PC-3 (cell line): ENCODE results near the gene STEAP4.

ENCODE experiments used
- EZH2 ChIP-seq: fragments of 300-600 bp; sonication (generic); IDR thresholded peaks from one replicate; pipeline ENCODE4 v1.6.1; 2017; ENCODE audit warnings: antibody characterized with exemption, mild to moderate bottlenecking, low read length; ENCODE audit not compliant: unreplicated experiment
- TF ChIP-seq, protein P1 (sequence below): fragments of 300-600 bp; sonication (generic); conservative IDR thresholded peaks from 2 replicates; pipeline ENCODE4 v1.5.1; 2017; ENCODE audit warnings: antibody characterized with exemption, low read depth, mild to moderate bottlenecking, low read length

DNA sequence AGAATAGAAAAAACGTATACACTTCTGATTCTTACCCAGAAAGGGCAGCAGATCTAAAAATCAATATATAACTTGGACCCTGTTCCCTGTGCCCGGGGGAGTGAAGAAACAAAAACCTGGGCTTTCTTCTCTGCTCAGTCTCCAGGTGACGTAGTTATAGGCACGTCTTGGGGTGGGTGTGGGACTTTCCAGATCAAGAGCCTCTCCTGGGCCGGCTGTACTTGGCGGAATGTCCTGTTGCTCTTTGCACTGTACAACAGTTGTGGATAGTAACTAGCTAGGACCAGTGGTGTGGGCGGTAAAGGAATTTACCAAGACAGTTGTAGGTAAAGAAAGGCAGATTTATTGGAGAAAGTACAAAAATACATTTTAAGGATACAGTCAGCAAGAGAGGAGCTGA, 40.4 kb upstream of the STEAP4 start:
- TF ChIP-seq, protein P1, sequence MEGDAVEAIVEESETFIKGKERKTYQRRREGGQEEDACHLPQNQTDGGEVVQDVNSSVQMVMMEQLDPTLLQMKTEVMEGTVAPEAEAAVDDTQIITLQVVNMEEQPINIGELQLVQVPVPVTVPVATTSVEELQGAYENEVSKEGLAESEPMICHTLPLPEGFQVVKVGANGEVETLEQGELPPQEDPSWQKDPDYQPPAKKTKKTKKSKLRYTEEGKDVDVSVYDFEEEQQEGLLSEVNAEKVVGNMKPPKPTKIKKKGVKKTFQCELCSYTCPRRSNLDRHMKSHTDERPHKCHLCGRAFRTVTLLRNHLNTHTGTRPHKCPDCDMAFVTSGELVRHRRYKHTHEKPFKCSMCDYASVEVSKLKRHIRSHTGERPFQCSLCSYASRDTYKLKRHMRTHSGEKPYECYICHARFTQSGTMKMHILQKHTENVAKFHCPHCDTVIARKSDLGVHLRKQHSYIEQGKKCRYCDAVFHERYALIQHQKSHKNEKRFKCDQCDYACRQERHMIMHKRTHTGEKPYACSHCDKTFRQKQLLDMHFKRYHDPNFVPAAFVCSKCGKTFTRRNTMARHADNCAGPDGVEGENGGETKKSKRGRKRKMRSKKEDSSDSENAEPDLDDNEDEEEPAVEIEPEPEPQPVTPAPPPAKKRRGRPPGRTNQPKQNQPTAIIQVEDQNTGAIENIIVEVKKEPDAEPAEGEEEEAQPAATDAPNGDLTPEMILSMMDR = no peak
- no peak for TF ChIP-seq EZH2
